AG09319 (cell line): ENCODE data around the gene PPP1R14B.

Source experiments
- DNase-seq: peaks from one replicate; pipeline ENCODE4 v3.0.0-alpha.2; 2010; ENCODE audit warnings: low read depth; ENCODE audit errors: extremely low read depth
- TF ChIP-seq, protein P1 (sequence below): IDR thresholded peaks from 2 replicates; pipeline ENCODE4 v1.5.1; 2011; ENCODE audit warnings: low read depth, mild to moderate bottlenecking, inconsistent platforms, low read length, moderate library complexity

Gene PPP1R14B

DNA sequence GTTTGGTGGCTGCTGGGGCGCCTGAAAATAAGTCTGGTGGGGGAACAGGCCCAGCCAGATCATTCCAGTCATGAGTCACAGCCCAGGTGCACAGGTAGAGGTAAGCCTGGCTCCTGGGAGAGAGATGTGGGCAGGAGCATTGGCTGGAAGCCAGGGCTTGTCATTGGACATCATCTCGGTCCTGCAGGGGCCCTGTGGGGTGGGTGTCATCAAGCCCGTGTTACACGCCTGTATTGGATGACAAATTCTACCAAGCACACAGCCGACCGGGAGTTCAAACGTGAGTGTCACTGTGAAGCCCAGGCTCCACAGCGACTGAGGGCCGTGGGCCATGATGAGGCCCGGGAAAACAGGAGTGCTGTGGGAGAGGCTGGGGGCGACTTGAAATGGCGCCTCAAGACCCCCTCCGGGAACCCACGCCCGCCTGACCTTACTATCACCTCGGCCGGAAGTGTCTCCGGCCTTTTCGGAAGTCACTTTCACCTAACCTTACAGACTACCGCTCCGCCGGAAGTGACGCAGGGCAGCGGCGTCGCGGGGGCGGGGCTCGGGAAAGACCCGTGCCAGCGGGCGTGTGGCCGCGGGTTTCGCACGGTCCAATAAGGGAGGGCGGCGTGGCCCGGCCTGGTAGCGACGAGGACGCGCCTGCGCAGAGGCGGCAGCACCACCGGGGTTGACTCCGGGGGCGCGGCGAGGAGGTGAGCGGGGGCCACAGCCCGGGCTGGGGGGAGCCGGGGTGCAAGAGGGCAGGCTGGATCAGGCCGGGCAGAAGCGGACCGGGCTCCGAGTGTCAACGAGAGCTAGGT, 6.1 kb downstream of the PPP1R14B start, which contains the start of gene FKBP2:
TSS of gene FKBP2 (plus strand) at position 661 of the 806 bp plus-strand sequence. CDS start 1,293 bp downstream, outside the sequence.
- TF ChIP-seq, protein P1, sequence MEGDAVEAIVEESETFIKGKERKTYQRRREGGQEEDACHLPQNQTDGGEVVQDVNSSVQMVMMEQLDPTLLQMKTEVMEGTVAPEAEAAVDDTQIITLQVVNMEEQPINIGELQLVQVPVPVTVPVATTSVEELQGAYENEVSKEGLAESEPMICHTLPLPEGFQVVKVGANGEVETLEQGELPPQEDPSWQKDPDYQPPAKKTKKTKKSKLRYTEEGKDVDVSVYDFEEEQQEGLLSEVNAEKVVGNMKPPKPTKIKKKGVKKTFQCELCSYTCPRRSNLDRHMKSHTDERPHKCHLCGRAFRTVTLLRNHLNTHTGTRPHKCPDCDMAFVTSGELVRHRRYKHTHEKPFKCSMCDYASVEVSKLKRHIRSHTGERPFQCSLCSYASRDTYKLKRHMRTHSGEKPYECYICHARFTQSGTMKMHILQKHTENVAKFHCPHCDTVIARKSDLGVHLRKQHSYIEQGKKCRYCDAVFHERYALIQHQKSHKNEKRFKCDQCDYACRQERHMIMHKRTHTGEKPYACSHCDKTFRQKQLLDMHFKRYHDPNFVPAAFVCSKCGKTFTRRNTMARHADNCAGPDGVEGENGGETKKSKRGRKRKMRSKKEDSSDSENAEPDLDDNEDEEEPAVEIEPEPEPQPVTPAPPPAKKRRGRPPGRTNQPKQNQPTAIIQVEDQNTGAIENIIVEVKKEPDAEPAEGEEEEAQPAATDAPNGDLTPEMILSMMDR: no peak
- DNase-seq: peak; percentile 94

DNA sequence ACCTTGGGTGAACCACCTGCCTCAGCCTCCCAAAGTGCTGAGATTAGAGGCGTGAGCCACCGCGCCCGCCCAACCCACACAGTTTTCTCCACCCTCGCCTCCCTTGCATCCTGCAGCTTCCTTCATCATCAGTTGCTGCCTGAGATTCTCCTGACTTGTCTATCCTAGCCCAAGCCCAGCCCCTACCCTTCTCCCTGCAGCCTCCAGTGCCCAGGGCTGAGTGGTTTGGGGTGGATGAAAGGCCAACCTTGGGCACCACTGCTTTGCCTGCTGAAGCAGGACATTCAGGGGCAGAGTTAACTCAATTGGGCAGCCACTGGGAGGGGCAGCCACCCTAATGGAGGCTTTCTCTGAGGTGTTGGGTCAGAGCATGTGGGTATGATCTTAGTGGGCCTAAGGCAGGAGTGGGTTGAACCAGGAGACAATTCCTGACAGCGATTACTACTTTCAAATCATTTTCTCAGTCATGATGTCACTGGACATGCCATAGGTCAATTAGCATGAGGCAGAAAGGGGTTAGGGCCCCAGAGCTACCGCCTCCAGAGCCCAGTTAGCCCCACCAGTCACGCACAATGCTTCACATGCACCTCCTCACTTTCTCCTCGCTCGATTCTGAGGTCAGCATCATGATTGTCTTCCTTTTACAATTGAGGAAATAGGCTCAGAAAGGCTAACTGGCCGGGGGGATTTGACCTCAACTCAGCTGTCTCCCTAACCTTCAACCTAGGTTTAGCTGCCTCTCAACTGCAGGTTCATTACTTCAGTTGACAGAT, 6.9 kb downstream of the PPP1R14B start:
- TF ChIP-seq, protein P1: no peak
- DNase-seq: no peak

DNA sequence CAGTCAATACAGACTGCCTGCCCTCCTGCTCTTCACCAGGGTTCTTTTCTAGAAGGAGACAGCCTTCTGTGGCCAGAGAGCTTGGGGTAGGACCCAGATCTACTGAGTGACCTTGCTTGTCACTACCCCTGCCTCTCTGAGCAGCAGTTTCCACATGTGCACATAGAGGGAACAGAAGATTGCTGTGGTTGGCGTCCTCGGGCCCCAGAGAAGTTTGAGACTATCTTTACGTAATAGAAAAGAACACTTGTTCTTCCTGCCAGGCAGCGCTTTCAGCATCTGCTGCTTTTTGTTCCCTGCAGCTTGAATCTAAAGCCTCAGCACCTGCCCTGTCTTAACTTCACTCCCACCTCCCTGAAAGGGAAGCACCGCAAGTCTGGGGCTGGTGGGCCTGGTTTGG, 7.7 kb downstream of the PPP1R14B start:
- DNase-seq: no peak
- TF ChIP-seq, protein P1: no peak

DNA sequence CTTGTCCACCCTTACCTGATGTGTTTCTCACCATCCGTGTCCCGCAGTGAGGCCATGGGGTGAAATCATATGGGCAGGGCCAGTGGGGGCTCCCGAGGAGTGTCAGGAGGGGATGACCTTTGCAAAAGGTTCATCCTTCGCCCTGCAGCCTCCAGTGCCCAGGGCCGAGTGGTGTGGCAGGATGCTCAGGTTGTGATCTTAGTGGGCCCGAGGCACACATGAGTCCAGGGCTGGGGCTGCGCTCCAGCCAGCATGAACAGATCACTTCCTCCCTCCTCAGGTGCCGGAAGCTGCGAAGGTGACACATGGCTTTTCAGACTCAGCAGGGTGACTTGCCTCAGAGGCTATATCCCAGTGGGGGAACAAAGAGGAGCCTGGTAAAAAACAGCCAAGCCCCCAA, 8.7 kb downstream of the PPP1R14B start:
- TF ChIP-seq, protein P1: no peak
- no peak for DNase-seq

DNA sequence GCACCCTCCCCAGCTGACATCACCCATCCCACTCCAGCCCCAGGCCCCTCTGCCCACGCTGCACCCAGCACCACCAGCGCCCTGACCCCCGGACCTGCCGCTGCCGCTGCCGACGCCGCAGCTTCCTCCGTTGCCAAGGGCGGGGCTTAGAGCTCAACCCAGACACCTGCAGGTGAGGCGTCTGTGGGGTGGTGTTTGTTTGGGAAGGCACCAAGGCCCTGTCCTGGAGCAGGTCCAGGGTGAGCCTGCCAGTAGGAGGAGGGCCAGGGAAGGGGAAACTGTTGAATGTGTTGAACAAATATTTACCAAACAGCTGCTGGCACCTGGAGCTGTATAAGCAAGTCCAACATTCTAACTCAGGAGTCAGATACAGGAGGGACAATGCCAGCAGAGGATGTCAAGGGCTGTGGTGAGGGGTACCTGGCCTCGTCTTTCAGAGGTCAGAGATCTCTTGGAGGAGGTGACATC, 9.2 kb downstream of the PPP1R14B start:
- TF ChIP-seq, protein P1: no peak
- DNase-seq: no peak

DNA sequence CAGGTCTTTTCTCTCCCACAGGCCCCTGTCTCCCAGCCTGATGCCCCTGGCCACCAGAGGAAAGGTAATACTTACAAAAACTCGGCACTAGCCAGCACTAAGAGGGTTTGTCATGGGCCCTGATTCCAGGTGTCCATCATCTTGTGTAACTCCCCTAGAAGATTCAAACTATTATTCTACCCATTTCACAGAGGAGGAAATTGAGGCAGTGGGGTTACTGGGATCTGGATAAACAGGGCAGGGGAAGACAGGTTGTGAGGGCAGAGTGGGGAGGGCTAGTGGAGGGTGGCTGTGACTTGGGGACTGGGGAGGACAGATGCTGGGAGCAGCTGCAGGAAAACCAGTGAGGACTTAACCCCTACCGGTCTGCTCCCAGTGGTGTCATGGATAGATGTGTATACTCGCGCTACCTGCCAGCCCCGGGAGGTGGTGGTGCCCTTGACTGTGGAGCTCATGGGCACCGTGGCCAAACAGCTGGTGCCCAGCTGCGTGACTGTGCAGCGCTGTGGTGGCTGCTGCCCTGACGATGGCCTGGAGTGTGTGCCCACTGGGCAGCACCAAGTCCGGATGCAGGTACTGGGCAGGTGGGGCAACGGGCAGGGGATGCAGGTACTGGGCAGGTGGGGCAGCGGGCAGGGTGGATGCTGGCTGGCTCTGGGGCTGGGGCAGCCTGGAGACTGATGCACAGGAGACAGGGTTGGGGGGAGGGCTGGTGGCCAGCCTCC, 11.1 kb downstream of the PPP1R14B start:
- DNase-seq: no peak
- TF ChIP-seq, protein P1: no peak
